ENCODE results near the gene BNIP3. TPM values are rescaled to one million over a fixed set of nuclear protein-coding genes. Genes with fewer than 3 reads are reported as not detected.

BNIP3 gene
- total and polyA plus RNA-seq, 2 of the 13 experiments (the other 11 are each of a cell fraction or from before 2014, with no cell fraction given) = 73.7 to 223 TPM

- no peak for TF ChIP-seq DMTF1 (CRISPR knock-in tag; IDR thresholded peaks at IDR 0.05)
- TF ChIP-seq ZNF142 (CRISPR knock-in tag; IDR thresholded peaks at IDR 0.05) = no peak
- no peak for TF ChIP-seq ZBTB7A (CRISPR knock-in tag; IDR thresholded peaks at IDR 0.05)
- no peak for TF ChIP-seq STAT5B (CRISPR knock-in tag; IDR thresholded peaks at IDR 0.05)
- TF ChIP-seq ZNF564 (CRISPR knock-in tag; IDR thresholded peaks at IDR 0.05) = no peak
- TF ChIP-seq ZBTB38 (CRISPR knock-in tag; IDR thresholded peaks at IDR 0.05) = peak; percentile 32; the same call in 1 of the 2 replicates
- TF ChIP-seq NFIB (CRISPR knock-in tag; IDR thresholded peaks at IDR 0.05; ENCODE audit: borderline replicate concordance) = no peak
- TF ChIP-seq NBN (conservative IDR thresholded peaks at IDR 0.05) = no peak
- TF ChIP-seq ZBTB4 (CRISPR knock-in tag; IDR thresholded peaks at IDR 0.05; ENCODE audit: borderline replicate concordance) = 0 out of 2 replicates have a peak, but pooled peaks have one; percentile 69
- TF ChIP-seq HOXA3 (CRISPR knock-in tag; IDR thresholded peaks at IDR 0.05) = no peak; the same call in 1 of the 2 replicates
- TF ChIP-seq TEF (CRISPR knock-in tag; IDR thresholded peaks at IDR 0.05) = no peak
- TF ChIP-seq MXI1 (IDR thresholded peaks at IDR 0.05; ENCODE audit: borderline replicate concordance, low read depth, low read length) = peak; percentile 43; the same call in 1 of the 3 replicates
These were observed 41.5 kb upstream of the BNIP3 start (continued) for GRCh38 chr10:132023092-132023811.

Data from HepG2 (cell line).